Right atrium auricular region (tissue), 2 donors: ENCODE measurements around the gene PSAPL1. TPM values are rescaled to one million over a fixed set of nuclear protein-coding genes. Genes with fewer than 3 reads are reported as not detected.

Experiments used
- DNase-seq: peaks from one replicate; pipeline ENCODE4 v3.0.0-alpha.2; 2019; ENCODE audit warnings: low spot score
- H3K27ac ChIP-seq, 2 donors: fragments of 200-600 bp; sonication (generic); 1 replicate in 1 of 2; 2 replicates in 1 of 2; pipeline ENCODE4 v1.5.1; 2016 to 2019
- H3K27me3 ChIP-seq, 2 donors: fragments of 200-600 bp; sonication (generic); one replicate each; pipeline versions ENCODE4 v1.5.1 to v1.6.0; 2017 to 2019
- H3K36me3 ChIP-seq: fragments of 200-600 bp; sonication (generic); one replicate; pipeline ENCODE4 v1.5.1; 2016
- H3K4me1 ChIP-seq, 2 donors: fragments of 200-600 bp; sonication (generic); one replicate each; pipeline versions ENCODE4 v1.5.1 to v1.6.0; 2017 to 2019
- H3K4me3 ChIP-seq, 2 donors: fragments of 200-600 bp; sonication (generic); 1 replicate in 1 of 2; 2 replicates in 1 of 2; pipeline ENCODE4 v1.5.1; 2017 to 2019; ENCODE audit warnings: mild to moderate bottlenecking in 1 of 2, moderate library complexity in 1 of 2
- H3K9me3 ChIP-seq, 2 donors: fragments of 200-600 bp; sonication (generic); one replicate each; pipeline ENCODE4 v1.5.1; 2019
- total RNA-seq, 2 donors: library from RNA; depleted of rRNA; stranded (reverse); fragments of >200 nt; gene quantifications; one replicate each; pipeline ENCODE4 v1.1.0, GENCODE V29; 2016
- TF ChIP-seq, protein P1 (sequence below), 2 donors: fragments of 200-600 bp; sonication (generic); IDR thresholded peaks; one replicate each; pipeline ENCODE4 v1.5.1; 2019; ENCODE audit warnings: antibody characterized with exemption in 2 of 2

The PSAPL1 gene
- total RNA-seq, 2 donors from 2014 or later, result 0.12 TPM; not detected in 1

DNA sequence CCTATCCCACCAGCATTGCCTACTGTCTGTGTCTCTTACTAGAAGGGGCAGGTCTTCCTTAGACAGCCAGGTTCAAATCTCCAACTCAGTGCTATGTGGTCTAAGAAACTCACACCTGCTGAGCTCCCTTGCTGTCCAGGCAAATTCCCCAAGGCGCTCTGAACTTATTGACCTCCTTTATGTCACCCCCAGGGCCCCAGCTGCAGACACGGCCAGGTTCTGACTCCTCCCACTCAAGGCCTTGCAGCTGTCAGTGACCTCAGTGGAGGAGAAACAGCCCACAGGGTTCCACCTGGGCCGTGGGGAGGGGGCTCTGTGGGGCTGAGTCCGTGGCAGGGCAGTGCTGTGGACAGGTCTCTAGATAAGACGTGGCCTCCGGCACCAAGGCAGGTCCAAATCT, 42.1 kb upstream of the PSAPL1 start:
- H3K9me3 ChIP-seq, result no peaks in the 10 kb centered on the region
- no peak for DNase-seq
- TF ChIP-seq, protein P1, sequence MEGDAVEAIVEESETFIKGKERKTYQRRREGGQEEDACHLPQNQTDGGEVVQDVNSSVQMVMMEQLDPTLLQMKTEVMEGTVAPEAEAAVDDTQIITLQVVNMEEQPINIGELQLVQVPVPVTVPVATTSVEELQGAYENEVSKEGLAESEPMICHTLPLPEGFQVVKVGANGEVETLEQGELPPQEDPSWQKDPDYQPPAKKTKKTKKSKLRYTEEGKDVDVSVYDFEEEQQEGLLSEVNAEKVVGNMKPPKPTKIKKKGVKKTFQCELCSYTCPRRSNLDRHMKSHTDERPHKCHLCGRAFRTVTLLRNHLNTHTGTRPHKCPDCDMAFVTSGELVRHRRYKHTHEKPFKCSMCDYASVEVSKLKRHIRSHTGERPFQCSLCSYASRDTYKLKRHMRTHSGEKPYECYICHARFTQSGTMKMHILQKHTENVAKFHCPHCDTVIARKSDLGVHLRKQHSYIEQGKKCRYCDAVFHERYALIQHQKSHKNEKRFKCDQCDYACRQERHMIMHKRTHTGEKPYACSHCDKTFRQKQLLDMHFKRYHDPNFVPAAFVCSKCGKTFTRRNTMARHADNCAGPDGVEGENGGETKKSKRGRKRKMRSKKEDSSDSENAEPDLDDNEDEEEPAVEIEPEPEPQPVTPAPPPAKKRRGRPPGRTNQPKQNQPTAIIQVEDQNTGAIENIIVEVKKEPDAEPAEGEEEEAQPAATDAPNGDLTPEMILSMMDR (IDR thresholded peaks at IDR 0.05), result no peak
- H3K4me3 ChIP-seq, result no peak overlapping the region
- no peak overlapping the region for H3K27ac ChIP-seq
- no peaks in the 10 kb centered on the region for H3K36me3 ChIP-seq
- H3K27me3 ChIP-seq, result no peaks in the 10 kb centered on the region
- no peaks in the 10 kb centered on the region for H3K4me1 ChIP-seq

DNA sequence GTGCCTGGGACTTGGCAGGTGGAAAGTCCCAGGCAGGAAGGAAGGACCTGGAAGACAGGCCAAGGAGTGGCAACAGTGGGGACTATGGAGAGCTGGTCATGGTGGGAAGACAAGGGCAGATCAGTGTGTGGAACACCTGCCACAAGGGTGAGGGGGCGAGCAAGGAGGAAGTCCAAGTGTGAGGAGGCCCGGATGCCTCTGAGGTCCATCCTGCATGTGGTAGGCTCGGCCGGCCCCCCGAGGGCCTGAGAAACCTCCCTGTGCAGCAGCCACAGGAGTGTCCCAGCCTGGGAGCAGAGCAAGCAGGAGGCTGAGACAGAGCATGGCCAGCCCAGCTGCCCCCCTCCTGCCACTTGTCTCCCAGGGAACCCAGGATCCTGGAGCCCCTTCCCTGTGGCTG, 40.5 kb upstream of the PSAPL1 start:
- TF ChIP-seq, protein P1 (IDR thresholded peaks at IDR 0.05), result no peak
- no peaks in the 10 kb centered on the region for H3K27me3 ChIP-seq
- H3K4me3 ChIP-seq, result no peak overlapping the region
- no peaks in the 10 kb centered on the region for H3K36me3 ChIP-seq
- H3K27ac ChIP-seq, result no peak overlapping the region
- no peak for DNase-seq
- no peaks in the 10 kb centered on the region for H3K4me1 ChIP-seq
- H3K9me3 ChIP-seq, result no peaks in the 10 kb centered on the region

DNA sequence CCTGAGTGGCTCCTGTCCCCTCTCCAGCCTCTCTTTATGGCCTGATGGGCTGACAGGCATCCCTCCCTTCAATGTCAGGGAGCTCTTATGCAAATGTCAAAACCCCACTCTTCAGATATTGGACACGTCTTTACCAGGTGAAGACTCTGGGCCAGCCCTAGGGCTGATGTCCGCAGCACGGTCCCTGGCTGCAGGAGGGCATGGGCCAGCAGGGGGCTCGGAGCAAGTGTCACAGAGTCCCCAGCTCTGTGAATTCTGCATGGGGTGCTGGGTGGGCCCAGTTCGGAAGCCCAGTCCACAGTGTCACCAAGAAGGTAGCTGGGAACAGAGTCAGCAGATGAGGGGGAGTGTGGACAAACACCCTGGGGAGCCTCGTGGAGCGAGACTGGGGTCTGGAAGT, 39.6 kb upstream of the PSAPL1 start:
- Histone ChIP-seq H3K27me3 (no peaks in the 10 kb centered on the region), H3K27ac (no peak overlapping the region), H3K36me3 (no peaks in the 10 kb centered on the region), H3K4me3 (no peak overlapping the region), H3K4me1 (no peaks in the 10 kb centered on the region), H3K9me3 (no peaks in the 10 kb centered on the region)
- TF ChIP-seq, protein P1 (IDR thresholded peaks at IDR 0.05), result no peak
- no peak for DNase-seq

DNA sequence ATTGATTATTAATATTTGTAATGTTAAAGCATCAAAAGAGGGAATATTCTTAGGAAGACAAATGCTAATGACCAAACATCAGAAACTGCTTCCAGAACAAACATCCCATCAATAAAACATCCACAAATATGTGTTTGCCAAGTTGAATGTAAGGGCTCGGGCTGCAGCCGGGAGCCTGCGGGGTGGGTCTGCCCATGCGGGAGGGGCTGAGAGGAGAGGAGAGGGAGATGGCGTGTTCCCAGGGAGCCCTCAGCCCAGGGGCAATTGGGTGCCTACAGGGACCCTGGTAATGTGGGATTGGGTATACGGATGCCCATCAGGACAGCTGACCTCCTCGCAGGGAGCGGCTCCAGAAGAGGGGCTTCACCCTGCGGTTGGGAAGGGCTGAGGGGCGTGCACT, 38.4 kb upstream of the PSAPL1 start:
- DNase-seq, result no peak
- TF ChIP-seq, protein P1 (IDR thresholded peaks at IDR 0.05), result no peak
- no peaks in the 10 kb centered on the region for H3K4me1 ChIP-seq

DNA sequence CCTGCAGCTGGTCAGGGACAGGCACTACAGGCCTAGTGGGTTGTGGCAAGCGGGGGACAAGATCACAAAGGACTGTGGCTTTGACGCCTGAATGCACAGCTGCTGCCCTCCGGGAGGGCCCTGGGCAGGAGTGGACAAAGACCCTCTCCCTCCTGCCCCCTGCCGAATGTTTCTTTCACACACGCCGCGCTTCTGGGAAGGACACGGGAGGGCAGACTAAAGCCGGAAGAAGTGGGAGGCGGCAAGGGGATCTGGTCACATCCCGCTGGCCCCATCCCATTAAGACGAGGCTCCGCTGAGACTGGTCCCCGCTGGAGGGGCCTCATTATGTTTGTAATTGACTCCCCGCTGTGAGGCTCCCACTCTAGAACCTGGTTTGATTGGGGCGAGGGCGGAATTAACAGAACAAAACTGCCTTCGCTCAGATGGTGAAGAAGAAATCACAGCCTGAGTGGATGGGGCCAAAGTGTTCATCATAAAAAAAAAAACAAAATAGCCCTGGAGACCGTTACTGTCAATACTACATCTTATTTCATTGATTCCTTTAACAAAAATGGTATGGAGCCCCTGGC, 37.8 kb upstream of the PSAPL1 start:
- Histone ChIP-seq H3K27me3 (no peaks in the 10 kb centered on the region), H3K4me1 (no peaks in the 10 kb centered on the region), H3K4me3 (no peak overlapping the region), H3K27ac (no peak overlapping the region), H3K36me3 (no peaks in the 10 kb centered on the region), H3K9me3 (no peaks in the 10 kb centered on the region)
- no peak for DNase-seq
- TF ChIP-seq, protein P1 (IDR thresholded peaks at IDR 0.05), result no peak

More for the DNA sequence above, 38.4 kb upstream of the PSAPL1 start:
- Histone ChIP-seq H3K36me3 (no peaks in the 10 kb centered on the region), H3K4me3 (no peak overlapping the region), H3K27me3 (no peaks in the 10 kb centered on the region), H3K9me3 (no peaks in the 10 kb centered on the region), H3K27ac (no peak overlapping the region)

DNA sequence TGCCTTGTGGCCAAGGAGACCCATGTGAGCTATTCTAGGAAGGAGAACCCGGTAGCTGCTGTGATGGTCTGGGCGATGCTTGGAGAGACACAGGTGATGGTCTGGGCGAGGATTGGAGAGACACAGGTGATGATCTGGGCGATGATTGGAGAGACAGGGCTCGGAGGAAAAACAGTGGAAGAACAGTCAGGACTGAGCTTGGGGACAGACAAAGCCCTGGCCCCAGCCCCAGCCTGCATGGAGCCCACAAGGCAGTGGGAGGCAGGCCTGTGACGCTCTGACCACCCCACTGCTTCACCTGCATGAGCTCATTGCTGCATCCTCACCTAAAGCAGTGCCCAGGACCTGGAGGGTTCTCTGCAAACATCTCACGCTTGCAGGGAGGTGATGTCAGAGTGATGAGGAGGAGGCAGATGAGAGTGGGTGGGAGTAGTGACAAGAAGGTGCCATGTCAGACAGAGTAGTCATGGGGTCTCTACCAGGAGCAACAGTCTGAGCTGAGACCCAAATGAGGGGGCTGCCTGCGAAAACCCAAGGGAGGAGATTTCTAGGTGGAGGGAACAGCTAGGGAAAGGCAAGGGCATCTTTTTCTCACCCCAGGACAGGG, 35.9 kb upstream of the PSAPL1 start:
- Histone ChIP-seq H3K27ac (no peak overlapping the region), H3K27me3 (no peaks in the 10 kb centered on the region), H3K4me3 (no peak overlapping the region), H3K9me3 (peaks cover 0 to 5% of the 10 kb centered on the region in 2 donors), H3K4me1 (no peaks in the 10 kb centered on the region), H3K36me3 (no peaks in the 10 kb centered on the region)
- TF ChIP-seq, protein P1 (IDR thresholded peaks at IDR 0.05), result no peak
- DNase-seq, result no peak
